Erythroblast (primary cell): ENCODE results near the gene WRAP73.
"Not testable (repeated sequence)": the region's sequence is repeated elsewhere in the genome, so short reads cannot be mapped to it uniquely, and the experiment has no call there.

ENCODE experiments used
- DNase-seq, 2 experiments: peaks; one replicate each; lab custom pipeline; 2025; lab: John Stamatoyannopoulos, UW
- GATA1 ChIP-seq: IDR thresholded peaks from 2 replicates; pipeline ENCODE4 v1.6.1; 2011; ENCODE audit warnings: low read depth, mild to moderate bottlenecking, control low read depth, low read length, moderate library complexity
- POLR2A ChIP-seq: IDR thresholded peaks from 2 replicates; pipeline ENCODE4 v1.6.1; 2011; ENCODE audit warnings: mild to moderate bottlenecking, low read length

The WRAP73 gene

GRCh38 chr1:3597599-3597964 lies 52.3 kb downstream of the WRAP73 start:
- DNase-seq: no peak
- no peak for TF ChIP-seq POLR2A

- no peak for DNase-seq
- no peak for TF ChIP-seq POLR2A
- no peak for TF ChIP-seq GATA1
These were observed 53.0 kb downstream of the WRAP73 start for GRCh38 chr1:3596663-3597598.

- TF ChIP-seq POLR2A (no peak), GATA1 (no peak)
- DNase-seq: no peak
These were observed 54.0 kb downstream of the WRAP73 start for GRCh38 chr1:3595949-3596348.

GRCh38 chr1:3594706-3595377 lies 55.1 kb downstream of the WRAP73 start:
- DNase-seq: no peak
- TF ChIP-seq POLR2A (no peak), GATA1 (no peak)

- no peak for DNase-seq
- TF ChIP-seq GATA1 (no peak), POLR2A (no peak)
These were observed 56.2 kb downstream of the WRAP73 start for GRCh38 chr1:3593745-3594144.

- TF ChIP-seq POLR2A: no peak
- no peak for TF ChIP-seq GATA1
- no peak for DNase-seq
These were observed 56.6 kb downstream of the WRAP73 start for GRCh38 chr1:3593334-3593733.

GRCh38 chr1:3590951-3591865 lies 58.7 kb downstream of the WRAP73 start:
- TF ChIP-seq POLR2A (no peak), GATA1 (no peak)
- no peak for DNase-seq

GRCh38 chr1:3590139-3590763 lies 59.7 kb downstream of the WRAP73 start:
- no peak for DNase-seq
- TF ChIP-seq GATA1 (no peak), POLR2A (no peak)

- peak; percentile 11 to 12 for DNase-seq
- TF ChIP-seq POLR2A (no peak), GATA1 (no peak)
These were observed 61.5 kb downstream of the WRAP73 start for GRCh38 chr1:3588395-3588794.

- TF ChIP-seq POLR2A (no peak), GATA1 (no peak)
- no peak for DNase-seq
These were observed 62.7 kb downstream of the WRAP73 start for GRCh38 chr1:3586986-3587759.

- TF ChIP-seq POLR2A: no peak
- TF ChIP-seq GATA1: no peak
- no peak for DNase-seq
These were observed 63.8 kb downstream of the WRAP73 start for GRCh38 chr1:3585940-3586568.

- DNase-seq: not testable (repeated sequence)
These were observed 64.5 kb downstream of the WRAP73 start for GRCh38 chr1:3585353-3585868.
